Measurements from ENCODE around the gene CSNK2A1.

DNA sequence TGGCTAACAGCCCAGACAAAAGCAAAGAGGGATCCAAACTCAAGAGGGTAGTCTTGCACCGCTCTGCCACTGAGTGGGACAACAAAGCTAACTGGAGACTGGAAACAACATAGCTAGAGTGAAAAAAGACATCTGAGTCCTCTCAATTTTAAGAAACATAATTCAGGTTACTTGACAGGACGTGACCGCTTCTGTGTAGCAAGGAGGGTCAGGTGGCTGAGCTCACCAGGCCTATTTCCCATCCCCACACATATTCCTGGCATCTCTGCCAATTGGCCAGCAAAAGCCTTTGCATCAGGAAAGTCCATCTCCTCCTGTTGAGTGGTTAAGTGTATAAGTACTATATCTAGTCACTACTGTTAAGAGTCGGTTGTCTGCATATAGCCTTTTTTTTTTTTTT lies 55.9 kb downstream of the CSNK2A1 start:
- TF ChIP-seq EZH2 (optimal IDR thresholded peaks at IDR 0.05; ENCODE audit: low read depth, low read length) (no peak), CTCF (IDR thresholded peaks at IDR 0.05; ENCODE audit: low read length) (no peak)

Measured in MM.1S (cell line).